ENCODE data around the gene APOE.
"Not testable (repeated sequence)": the region's sequence is repeated elsewhere in the genome, so short reads cannot be mapped to it uniquely, and the experiment has no call there.

Gene APOE

GRCh38 chr19:44883922-44884321 is 21.7 kb upstream of the APOE start:
- DNase-seq (ENCODE audit: low read depth in 2 of 3, low spot score in 1 of 3): no peak

DNA sequence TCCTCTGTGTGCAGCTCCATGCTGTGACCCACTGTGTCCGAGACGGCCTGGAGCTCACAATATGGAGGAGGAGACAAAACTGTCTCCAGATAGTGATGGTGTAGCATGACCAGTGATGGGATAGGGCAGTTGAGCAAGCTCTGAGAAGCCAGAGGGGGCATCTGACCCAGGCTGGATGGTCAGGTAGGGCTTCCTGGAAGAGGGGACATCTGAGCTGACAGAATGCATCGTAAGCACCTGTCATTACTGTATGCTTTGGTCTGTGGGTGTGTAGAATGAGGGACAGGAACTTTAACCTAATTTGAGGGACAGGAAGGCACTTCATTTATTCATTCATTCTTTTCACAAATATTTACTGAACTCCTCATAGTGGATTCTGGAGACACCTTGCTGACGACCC is 21.0 kb upstream of the APOE start:
- DNase-seq (ENCODE audit: low read depth in 2 of 3, low spot score in 1 of 3): no peak

GRCh38 chr19:44886141-44886540 is 19.5 kb upstream of the APOE start:
- DNase-seq (ENCODE audit: low read depth in 2 of 3, low spot score in 1 of 3): no peak

GRCh38 chr19:44887648-44888047 is 17.9 kb upstream of the APOE start:
- DNase-seq (ENCODE audit: low read depth in 2 of 3, low spot score in 1 of 3): no peak

- not testable (repeated sequence) for DNase-seq (ENCODE audit: low read depth in 2 of 3, low spot score in 1 of 3)
Measured at GRCh38 chr19:44888335-44888734, 17.3 kb upstream of the APOE start.

- DNase-seq (ENCODE audit: low read depth in 2 of 3, low spot score in 1 of 3): no peak
Measured at GRCh38 chr19:44889830-44890365, 15.7 kb upstream of the APOE start.

- DNase-seq (ENCODE audit: low read depth in 2 of 3, low spot score in 1 of 3): peak in 2 of 3 donors; percentile 88 to 100
Measured at GRCh38 chr19:44890366-44891015, 15.1 kb upstream of the APOE start.

- peak; percentile 12 to 100 (median 99) for DNase-seq (ENCODE audit: low read depth in 2 of 3, low spot score in 1 of 3)
Measured at GRCh38 chr19:44891016-44891882, 14.3 kb upstream of the APOE start, which contains the start of gene TOMM40. Gene TOMM40, plus strand, starts transcription at chr19:44891254. Its CDS starts 162 bp downstream, at chr19:44891416.

- no peak for DNase-seq (ENCODE audit: low read depth in 2 of 3, low spot score in 1 of 3)
Measured at GRCh38 chr19:44892932-44893331, 12.7 kb upstream of the APOE start.

DNA sequence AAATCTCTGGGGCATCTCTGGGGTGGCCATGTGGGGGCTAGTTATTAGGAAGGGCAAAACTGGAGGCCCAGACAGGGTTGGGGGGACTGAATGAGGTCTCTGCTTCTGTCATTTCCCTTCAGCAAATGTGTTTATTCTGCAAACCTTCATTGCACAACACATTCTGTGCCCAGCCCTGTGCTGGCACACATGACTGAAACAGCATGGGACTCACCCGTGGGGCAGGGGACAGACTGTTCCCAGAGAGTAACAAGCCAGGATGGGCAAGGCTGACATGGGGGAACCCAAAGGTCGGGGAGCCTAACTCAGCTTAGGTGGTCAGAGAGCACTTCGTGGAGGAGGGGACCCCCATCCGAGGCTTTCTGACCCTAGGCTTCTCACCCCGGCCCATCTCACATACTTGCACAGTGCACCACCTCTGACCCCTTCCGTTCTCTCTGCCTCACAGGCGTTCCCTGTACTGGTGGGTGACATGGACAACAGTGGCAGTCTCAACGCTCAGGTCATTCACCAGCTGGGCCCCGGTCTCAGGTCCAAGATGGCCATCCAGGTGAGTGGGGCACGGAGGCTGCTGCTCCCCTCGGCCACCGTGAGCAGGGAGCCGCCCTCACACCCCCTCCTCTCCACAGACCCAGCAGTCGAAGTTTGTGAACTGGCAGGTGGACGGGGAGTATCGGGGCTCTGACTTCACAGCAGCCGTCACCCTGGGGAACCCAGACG is 12.1 kb upstream of the APOE start:
- no peak for DNase-seq (ENCODE audit: low read depth in 2 of 3, low spot score in 1 of 3)

GRCh38 chr19:44894052-44894400 is 11.6 kb upstream of the APOE start:
- no peak for DNase-seq (ENCODE audit: low read depth in 2 of 3, low spot score in 1 of 3)

GRCh38 chr19:44894946-44895345 is 10.7 kb upstream of the APOE start:
- DNase-seq (ENCODE audit: low read depth in 2 of 3, low spot score in 1 of 3): no peak

- DNase-seq (ENCODE audit: low read depth in 2 of 3, low spot score in 1 of 3): no peak
Measured at GRCh38 chr19:44897835-44898234, 7.8 kb upstream of the APOE start.

GRCh38 chr19:44900328-44901244 is 5.0 kb upstream of the APOE start:
- no peak for DNase-seq (ENCODE audit: low read depth in 2 of 3, low spot score in 1 of 3)

DNA sequence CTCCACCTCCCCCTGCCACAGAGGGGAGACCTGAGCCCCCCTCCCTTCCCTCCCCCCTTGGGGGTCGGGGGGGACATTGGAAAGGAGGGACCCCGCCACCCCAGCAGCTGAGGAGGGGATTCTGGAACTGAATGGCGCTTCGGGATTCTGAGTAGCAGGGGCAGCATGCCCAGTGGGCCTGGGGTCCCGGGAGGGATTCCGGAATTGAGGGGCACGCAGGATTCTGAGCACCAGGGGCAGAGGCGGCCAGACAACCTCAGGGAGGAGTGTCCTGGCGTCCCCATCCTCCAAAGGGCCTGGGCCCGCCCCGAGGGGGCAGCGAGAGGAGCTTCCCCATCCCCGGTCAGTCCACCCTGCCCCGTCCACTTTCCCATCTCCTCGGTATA is 2.4 kb upstream of the APOE start:
- DNase-seq (ENCODE audit: low read depth in 2 of 3, low spot score in 1 of 3): no peak

- peak; percentile 58 to 89 (median 72) for DNase-seq (ENCODE audit: low read depth in 2 of 3, low spot score in 1 of 3)
Measured at GRCh38 chr19:44903602-44904425, 1.8 kb upstream of the APOE start.

GRCh38 chr19:44904426-44904994 is 1.1 kb upstream of the APOE start:
- DNase-seq (ENCODE audit: low read depth in 2 of 3, low spot score in 1 of 3): no peak

DNA sequence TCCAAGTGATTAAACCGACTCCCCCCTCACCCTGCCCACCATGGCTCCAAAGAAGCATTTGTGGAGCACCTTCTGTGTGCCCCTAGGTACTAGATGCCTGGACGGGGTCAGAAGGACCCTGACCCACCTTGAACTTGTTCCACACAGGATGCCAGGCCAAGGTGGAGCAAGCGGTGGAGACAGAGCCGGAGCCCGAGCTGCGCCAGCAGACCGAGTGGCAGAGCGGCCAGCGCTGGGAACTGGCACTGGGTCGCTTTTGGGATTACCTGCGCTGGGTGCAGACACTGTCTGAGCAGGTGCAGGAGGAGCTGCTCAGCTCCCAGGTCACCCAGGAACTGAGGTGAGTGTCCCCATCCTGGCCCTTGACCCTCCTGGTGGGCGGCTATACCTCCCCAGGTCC is 2.0 kb downstream of the APOE start:
- no peak for DNase-seq (ENCODE audit: low read depth in 2 of 3, low spot score in 1 of 3)

DNA sequence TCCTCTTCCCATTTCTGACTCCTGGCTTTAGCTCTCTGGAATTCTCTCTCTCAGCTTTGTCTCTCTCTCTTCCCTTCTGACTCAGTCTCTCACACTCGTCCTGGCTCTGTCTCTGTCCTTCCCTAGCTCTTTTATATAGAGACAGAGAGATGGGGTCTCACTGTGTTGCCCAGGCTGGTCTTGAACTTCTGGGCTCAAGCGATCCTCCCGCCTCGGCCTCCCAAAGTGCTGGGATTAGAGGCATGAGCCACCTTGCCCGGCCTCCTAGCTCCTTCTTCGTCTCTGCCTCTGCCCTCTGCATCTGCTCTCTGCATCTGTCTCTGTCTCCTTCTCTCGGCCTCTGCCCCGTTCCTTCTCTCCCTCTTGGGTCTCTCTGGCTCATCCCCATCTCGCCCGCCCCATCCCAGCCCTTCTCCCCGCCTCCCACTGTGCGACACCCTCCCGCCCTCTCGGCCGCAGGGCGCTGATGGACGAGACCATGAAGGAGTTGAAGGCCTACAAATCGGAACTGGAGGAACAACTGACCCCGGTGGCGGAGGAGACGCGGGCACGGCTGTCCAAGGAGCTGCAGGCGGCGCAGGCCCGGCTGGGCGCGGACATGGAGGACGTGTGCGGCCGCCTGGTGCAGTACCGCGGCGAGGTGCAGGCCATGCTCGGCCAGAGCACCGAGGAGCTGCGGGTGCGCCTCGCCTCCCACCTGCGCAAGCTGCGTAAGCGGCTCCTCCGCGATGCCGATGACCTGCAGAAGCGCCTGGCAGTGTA is 2.7 kb downstream of the APOE start:
- DNase-seq (ENCODE audit: low read depth in 2 of 3, low spot score in 1 of 3): no peak

Measured in stimulated activated CD4-positive, alpha-beta T cell treated with anti-CD3 and anti-CD28 coated beads, Interleukin-12 subunit alpha, Interleukin-12 subunit beta, amount 100 ng/mL, for 48 hours (primary cell).